GM18499 (cell line): ENCODE data around the gene MAN1B1.
"Not testable (repeated sequence)": the region's sequence is repeated elsewhere in the genome, so short reads cannot be mapped to it uniquely, and the experiment has no call there.

Source experiments
- ATAC-seq: cut with Tn5 transposase; IDR thresholded peaks from one replicate; pipeline ENCODE4 v1.9.1; 2021; ENCODE audit warnings: moderate number of reproducible peaks; ENCODE audit not compliant: insufficient read depth, unreplicated experiment

MAN1B1 gene

GRCh38 chr9:137122796-137123467, 36.1 kb downstream of the MAN1B1 start:
- ATAC-seq = not testable (repeated sequence)

- ATAC-seq = no peak
Measured at GRCh38 chr9:137123468-137123837, 36.7 kb downstream of the MAN1B1 start.

GRCh38 chr9:137123952-137124462, 37.2 kb downstream of the MAN1B1 start:
- ATAC-seq = not testable (repeated sequence)

GRCh38 chr9:137126786-137127185, 40.0 kb downstream of the MAN1B1 start:
- ATAC-seq = no peak

- ATAC-seq = no peak
Measured at GRCh38 chr9:137127301-137128157, 40.7 kb downstream of the MAN1B1 start.

GRCh38 chr9:137128158-137128861, 41.5 kb downstream of the MAN1B1 start:
- no peak for ATAC-seq

- no peak for ATAC-seq
Measured at GRCh38 chr9:137128862-137129455, 42.2 kb downstream of the MAN1B1 start.

- no peak for ATAC-seq
Measured at GRCh38 chr9:137129456-137130175, 42.8 kb downstream of the MAN1B1 start.

- ATAC-seq = no peak
Measured at GRCh38 chr9:137130176-137130755, 43.5 kb downstream of the MAN1B1 start.

GRCh38 chr9:137134191-137134590, 47.4 kb downstream of the MAN1B1 start:
- no peak for ATAC-seq

GRCh38 chr9:137135154-137135553, 48.4 kb downstream of the MAN1B1 start:
- ATAC-seq = not testable (repeated sequence)

GRCh38 chr9:137136261-137136880, 49.6 kb downstream of the MAN1B1 start:
- ATAC-seq = no peak

GRCh38 chr9:137136881-137137607, 50.3 kb downstream of the MAN1B1 start:
- no peak for ATAC-seq

GRCh38 chr9:137138058-137138721, 51.4 kb downstream of the MAN1B1 start:
- ATAC-seq = no peak

GRCh38 chr9:137138722-137139467, 52.1 kb downstream of the MAN1B1 start, which contains the start of gene GRIN1:
GRIN1 (plus strand) TSS chr9:137139154; CDS start chr9:137139487, 333 bp downstream.
- no peak for ATAC-seq

GRCh38 chr9:137139468-137140150, 52.8 kb downstream of the MAN1B1 start:
- no peak for ATAC-seq
